GM12872 (cell line): ENCODE results near the gene AREL1.

Experiments used
- CTCF ChIP-seq: IDR thresholded peaks from 3 replicates; pipeline ENCODE4 v1.5.1; 2011; ENCODE audit warnings: low read depth, mild to moderate bottlenecking, low read length, moderate library complexity; ENCODE audit not compliant: insufficient read depth

AREL1 gene

DNA sequence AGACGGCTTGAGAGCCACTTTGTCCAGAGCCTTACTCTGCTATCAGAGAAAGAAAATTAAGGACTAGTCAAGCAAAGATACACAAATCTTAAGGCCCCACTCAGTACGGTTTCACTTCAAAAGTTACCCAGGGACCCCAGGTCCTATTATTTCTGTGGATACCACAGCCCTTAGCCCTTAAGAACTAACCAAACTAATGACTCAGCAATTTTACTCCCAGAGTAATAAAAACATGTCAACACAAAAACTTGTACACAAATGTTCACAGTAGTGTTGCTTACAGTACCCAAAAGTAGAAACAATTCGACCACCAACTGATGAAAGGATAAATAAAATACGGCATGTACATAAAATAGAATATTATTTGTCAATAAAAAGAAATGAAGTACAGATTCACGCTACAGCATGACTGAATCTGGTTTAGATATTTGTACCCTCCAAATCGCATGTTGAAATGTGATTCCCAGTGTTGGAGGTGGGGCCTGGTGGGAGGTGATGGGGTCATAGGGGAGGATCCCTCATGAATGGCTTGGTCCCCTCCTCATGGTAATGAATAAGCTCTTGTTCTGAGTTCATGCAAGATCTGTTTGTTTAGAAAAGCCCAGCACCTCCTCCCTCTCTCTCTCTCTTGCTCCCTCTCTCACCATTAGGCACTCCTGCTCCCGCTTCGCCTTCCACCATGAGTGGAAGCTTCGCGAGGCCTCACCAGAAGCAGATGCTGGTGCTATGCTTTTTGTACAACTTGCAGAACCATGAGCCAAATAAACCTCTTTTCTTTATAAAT lies 30.5 kb downstream of the AREL1 start:
- TF ChIP-seq CTCF = no peak

DNA sequence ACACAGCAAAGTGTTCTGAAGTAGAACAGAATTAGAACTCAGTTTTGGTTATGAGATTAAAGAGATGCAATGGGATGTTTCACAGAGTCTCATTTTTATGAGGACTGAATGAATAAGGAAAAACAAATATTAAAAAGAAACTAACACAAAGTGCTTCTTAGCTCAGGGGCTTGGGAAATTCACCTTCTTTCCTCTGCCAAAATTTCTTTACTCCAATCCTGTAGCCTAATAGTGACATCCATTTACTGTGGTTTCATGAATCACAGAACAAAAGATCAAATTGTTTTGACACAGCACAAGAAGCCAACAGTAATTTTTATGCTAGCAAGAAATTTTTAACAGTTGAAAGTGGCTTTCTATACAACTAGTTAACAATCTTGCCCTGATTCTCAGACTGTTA lies 37.7 kb downstream of the AREL1 start:
- no peak for TF ChIP-seq CTCF

GRCh38 chr14:74673768-74674167 lies 39.1 kb downstream of the AREL1 start:
- no peak for TF ChIP-seq CTCF

DNA sequence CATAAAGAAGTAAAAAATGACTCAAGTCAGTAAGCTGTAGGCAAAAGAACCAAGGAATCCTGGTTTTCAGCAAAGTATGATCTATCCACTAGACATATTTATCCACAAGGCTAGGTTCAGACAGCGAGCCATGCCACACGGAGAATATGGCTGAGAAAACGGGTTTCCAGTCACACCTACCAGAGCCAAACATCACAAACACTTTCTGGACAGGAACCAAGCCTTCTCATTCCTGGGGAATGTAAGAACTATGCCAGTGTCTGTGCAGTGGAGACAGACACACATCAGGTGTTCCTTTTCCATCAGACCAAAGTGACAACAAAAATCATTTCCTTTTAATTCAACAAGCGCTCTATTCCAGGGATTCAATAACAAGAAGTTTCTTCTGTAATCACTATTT lies 41.1 kb downstream of the AREL1 start:
- TF ChIP-seq CTCF = no peak

- TF ChIP-seq CTCF = no peak
Observed at GRCh38 chr14:74670726-74671411, 42.0 kb downstream of the AREL1 start.

DNA sequence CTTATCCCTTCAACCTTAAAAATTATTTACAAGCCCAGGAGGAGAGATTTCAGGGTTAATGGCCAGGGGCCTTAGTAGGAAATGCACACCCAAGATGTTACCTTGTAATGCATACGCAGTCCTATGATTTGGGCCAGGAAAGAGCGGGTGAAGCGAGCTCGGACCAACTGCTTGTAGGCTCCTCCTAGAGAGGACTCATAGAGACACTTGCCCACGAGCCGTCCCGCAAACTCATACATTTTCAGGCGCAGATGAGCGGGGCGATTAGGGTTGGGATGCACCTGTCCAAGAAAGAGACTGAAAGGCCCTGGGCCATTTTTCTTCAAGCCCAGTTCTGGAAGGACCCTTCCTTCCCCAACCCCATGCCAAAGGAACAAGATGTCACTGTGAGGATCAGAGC lies 43.0 kb downstream of the AREL1 start:
- no peak for TF ChIP-seq CTCF

- TF ChIP-seq CTCF = no peak
Observed at GRCh38 chr14:74669256-74669655, 43.6 kb downstream of the AREL1 start.
